NCI-H1417 treated with DMSO at 0.1 percent for 48 hours (cell line): ENCODE data around the gene LHX5.

Experiments
- DNase-seq: peaks from one replicate; lab custom pipeline; 2025; lab: John Stamatoyannopoulos, UW

LHX5 gene

GRCh38 chr12:113464852-113465719 lies 6.6 kb downstream of the LHX5 start:
- no peak for DNase-seq

GRCh38 chr12:113464452-113464775 lies 7.3 kb downstream of the LHX5 start:
- no peak for DNase-seq

GRCh38 chr12:113463746-113464451 lies 7.8 kb downstream of the LHX5 start:
- no peak for DNase-seq

- no peak for DNase-seq
These were observed 8.5 kb downstream of the LHX5 start for GRCh38 chr12:113462998-113463745.

- DNase-seq, result no peak
These were observed 9.4 kb downstream of the LHX5 start for GRCh38 chr12:113462117-113462774.

- no peak for DNase-seq
These were observed 10.0 kb downstream of the LHX5 start for GRCh38 chr12:113461666-113462065.

- no peak for DNase-seq
These were observed 11.7 kb downstream of the LHX5 start for GRCh38 chr12:113459981-113460380.

GRCh38 chr12:113457710-113458109 lies 14.0 kb downstream of the LHX5 start:
- no peak for DNase-seq

GRCh38 chr12:113457185-113457584 lies 14.5 kb downstream of the LHX5 start:
- DNase-seq, result no peak

GRCh38 chr12:113456761-113457160 lies 14.9 kb downstream of the LHX5 start:
- DNase-seq, result no peak

GRCh38 chr12:113456199-113456598 lies 15.5 kb downstream of the LHX5 start:
- DNase-seq, result no peak

GRCh38 chr12:113453330-113453729 lies 18.3 kb downstream of the LHX5 start:
- no peak for DNase-seq

- no peak for DNase-seq
These were observed 19.2 kb downstream of the LHX5 start for GRCh38 chr12:113452458-113452857.

- no peak for DNase-seq
These were observed 21.8 kb downstream of the LHX5 start for GRCh38 chr12:113449839-113450238.

GRCh38 chr12:113449299-113449698 lies 22.4 kb downstream of the LHX5 start:
- DNase-seq, result no peak

- DNase-seq, result no peak
These were observed 22.8 kb downstream of the LHX5 start for GRCh38 chr12:113448873-113449272.

- DNase-seq, result no peak
These were observed 26.0 kb downstream of the LHX5 start for GRCh38 chr12:113445544-113446171.

- no peak for DNase-seq
These were observed 28.6 kb downstream of the LHX5 start for GRCh38 chr12:113443030-113443539.

GRCh38 chr12:113440947-113441782 lies 30.5 kb downstream of the LHX5 start:
- no peak for DNase-seq

- no peak for DNase-seq
These were observed 31.3 kb downstream of the LHX5 start for GRCh38 chr12:113440336-113440735.

- DNase-seq, result no peak
These were observed 32.1 kb downstream of the LHX5 start for GRCh38 chr12:113439606-113440030.
